A549 (cell line): ENCODE measurements around the gene HMGN5. TPM values are rescaled to one million over a fixed set of nuclear protein-coding genes. Genes with fewer than 3 reads are reported as not detected.

Experiments used
- ATAC-seq, 2 experiments: fragments of 200-7000 bp in 1 of 2; fragments of >200 bp in 1 of 2; cut with Nextera tagmentation in 1 of 2; cut with Tn5 transposase in 1 of 2; 3 replicates each; pipeline versions ENCODE4 v1.8.0 to v1.9.1; 2018 to 2020; ENCODE audit warnings: mild to moderate bottlenecking in 1 of 2, moderate library complexity in 1 of 2
- CTCF ChIA-PET: fragments of 300-600 bp; sonication (Branson Sonifier 250); formaldehyde crosslinking; extraction: SDS; loops from one replicate; lab custom pipeline; 2021; ENCODE audit warnings: antibody characterized with exemption, inconsistent platforms; lab: Yijun Ruan, JAX
- POLR2A ChIA-PET: fragments of 350-600 bp; formaldehyde crosslinking; extraction: SDS; loops from one replicate; lab custom pipeline; 2021; ENCODE audit warnings: antibody characterized with exemption, inconsistent platforms; lab: Yijun Ruan, JAX
- DNase-seq, 2 experiments: peaks; one replicate each; pipeline versions ENCODE4 v3.0.0 to v3.0.0-alpha.2; 2011 to 2016; ENCODE audit warnings: low read depth in 1 of 2, low spot score in 1 of 2
- FAIRE-seq: peaks from 2 replicates; lab custom pipeline; 2011; peaks lifted over from hg19 to GRCh38; lab: Jason Lieb, UNC
- H3K27ac ChIP-seq, 2 experiments: fragments of >200 bp; sonication (Bioruptor Twin); formaldehyde crosslinking; 3 replicates each; pipeline ENCODE4 v1.5.1; 2016 to 2017
- H3K4me1 ChIP-seq: fragments of >200 bp; sonication (Bioruptor Twin); formaldehyde crosslinking; 3 replicates; pipeline ENCODE4 v1.6.1; 2016
- H3K4me2 ChIP-seq: fragments of >200 bp; sonication (Bioruptor Twin); formaldehyde crosslinking; 3 replicates; pipeline ENCODE4 v1.6.1; 2016
- H3K4me3 ChIP-seq: fragments of >200 bp; sonication (Bioruptor Twin); formaldehyde crosslinking; 3 replicates; pipeline ENCODE4 v1.5.1; 2016
- H3K9me3 ChIP-seq: fragments of >200 bp; sonication (Bioruptor Twin); formaldehyde crosslinking; 3 replicates; pipeline ENCODE4 v1.6.1; 2016
- BHLHE40 ChIP-seq: IDR thresholded peaks from 2 replicates; pipeline ENCODE4 v1.6.1; 2012; ENCODE audit warnings: low read depth, low read length, inconsistent platforms
- CEBPB ChIP-seq, 2 experiments: fragments of >200 bp in 1 of 2; sonication (Bioruptor Twin) in 1 of 2; formaldehyde crosslinking in 1 of 2; IDR thresholded peaks; 2 replicates each; pipeline ENCODE4 v1.6.1; 2012 to 2016
- CHD4 ChIP-seq: fragments of 200-600 bp; sonication (generic); IDR thresholded peaks from 2 replicates; pipeline ENCODE4 v1.6.1; 2016; ENCODE audit warnings: antibody characterized with exemption, mild to moderate bottlenecking, borderline replicate concordance
- EHF ChIP-seq: fragments of 250-450 bp; sonication (Bioruptor Pico); IDR thresholded peaks from 2 replicates; pipeline ENCODE4 v1.5.0; 2020; ENCODE audit warnings: mild to moderate bottlenecking
- EHMT2 ChIP-seq: fragments of 200-600 bp; sonication (generic); IDR thresholded peaks from 2 replicates; pipeline ENCODE4 v1.6.1; 2016; ENCODE audit warnings: antibody characterized with exemption, low read depth, mild to moderate bottlenecking, moderate library complexity
- EP300 ChIP-seq, 2 experiments: fragments of >200 bp; sonication (Bioruptor Twin); formaldehyde crosslinking; IDR thresholded peaks; 2 replicates in 1 of 2; 3 replicates in 1 of 2; pipeline ENCODE4 v1.6.1; 2016 to 2017
- ESRRA ChIP-seq: fragments of 150-350 bp; IDR thresholded peaks from 2 replicates; pipeline ENCODE4 v1.6.1; 2014; ENCODE audit warnings: mild to moderate bottlenecking, low read length, borderline replicate concordance
- FOSB ChIP-seq: fragments of 250-450 bp; sonication (Bioruptor Pico); IDR thresholded peaks from 2 replicates; pipeline ENCODE4 v1.5.0; 2020; ENCODE audit warnings: mild to moderate bottlenecking, moderate library complexity
- FOSL2 ChIP-seq, 2 experiments: fragments of 450-650 bp in 1 of 2; fragments of >200 bp in 1 of 2; sonication (Bioruptor Twin) in 1 of 2; formaldehyde crosslinking; IDR thresholded peaks; 2 replicates each; pipeline versions ENCODE4 v1.5.0 to v1.6.1; 2016 to 2020; ENCODE audit warnings: mild to moderate bottlenecking in 1 of 2, moderate library complexity in 1 of 2
- FOXS1 ChIP-seq: fragments of 250-450 bp; sonication (Bioruptor Pico); IDR thresholded peaks from 2 replicates; pipeline ENCODE4 v1.5.0; 2020; ENCODE audit warnings: mild to moderate bottlenecking, moderate library complexity
- GATA3 ChIP-seq: IDR thresholded peaks from 2 replicates; pipeline ENCODE4 v1.6.1; 2012; ENCODE audit warnings: borderline replicate concordance
- HES2 ChIP-seq: fragments of >200 bp; sonication (Bioruptor Twin); formaldehyde crosslinking; IDR thresholded peaks from 2 replicates; pipeline ENCODE4 v1.6.1; 2016
- HMGXB4 ChIP-seq: fragments of 250-450 bp; sonication (Bioruptor Pico); IDR thresholded peaks from 2 replicates; pipeline ENCODE4 v1.5.0; 2021; ENCODE audit warnings: mild to moderate bottlenecking, moderate library complexity, borderline replicate concordance
- HOXB13 ChIP-seq: fragments of 250-450 bp; sonication (Bioruptor Pico); IDR thresholded peaks from 2 replicates; pipeline ENCODE4 v1.5.0; 2020; ENCODE audit warnings: low read depth, mild to moderate bottlenecking, moderate library complexity
- JUN ChIP-seq, 2 experiments: fragments of >200 bp; sonication (Bioruptor Twin); formaldehyde crosslinking; IDR thresholded peaks; 2 replicates in 1 of 2; 3 replicates in 1 of 2; pipeline ENCODE4 v1.6.1; 2016 to 2017
- JUNB ChIP-seq: fragments of >200 bp; sonication (Bioruptor Twin); formaldehyde crosslinking; IDR thresholded peaks from 2 replicates; pipeline ENCODE4 v1.6.1; 2016
- KDM1A ChIP-seq: fragments of 200-600 bp; sonication (generic); IDR thresholded peaks from 2 replicates; pipeline ENCODE4 v1.6.1; 2016; ENCODE audit warnings: low read depth, mild to moderate bottlenecking
- KDM5A ChIP-seq: fragments of 200-600 bp; sonication (generic); IDR thresholded peaks from 2 replicates; pipeline ENCODE4 v1.6.1; 2016; ENCODE audit warnings: antibody characterized with exemption, mild to moderate bottlenecking
- MAFK ChIP-seq: fragments of 450-650 bp; IDR thresholded peaks from 2 replicates; pipeline ENCODE4 v1.6.1; 2014; ENCODE audit not compliant: partially characterized antibody
- MAZ ChIP-seq: fragments of 150-350 bp; IDR thresholded peaks from 2 replicates; pipeline ENCODE4 v1.6.1; 2014; ENCODE audit warnings: antibody characterized with exemption, low read depth, low read length, borderline replicate concordance
- NFE2L2 ChIP-seq: fragments of 150-350 bp; conservative IDR thresholded peaks from 2 replicates; pipeline ENCODE4 v1.6.1; 2014; ENCODE audit warnings: low read length
- NPAS2 ChIP-seq: fragments of 250-450 bp; sonication (Bioruptor Pico); IDR thresholded peaks from 2 replicates; pipeline ENCODE4 v1.8.0; 2022; ENCODE audit warnings: mild to moderate bottlenecking, moderate library complexity, borderline replicate concordance
- NR3C1 ChIP-seq: fragments of >200 bp; sonication (Bioruptor Twin); formaldehyde crosslinking; IDR thresholded peaks from 3 replicates; pipeline ENCODE4 v1.6.1; 2017
- PHF8 ChIP-seq: fragments of 200-600 bp; sonication (generic); IDR thresholded peaks from 2 replicates; pipeline ENCODE4 v1.6.1; 2016; ENCODE audit warnings: low read depth, mild to moderate bottlenecking, antibody characterized with exemption, moderate library complexity, borderline replicate concordance
- POLR2A ChIP-seq: IDR thresholded peaks from 2 replicates; pipeline ENCODE4 v1.6.1; 2012; ENCODE audit warnings: mild to moderate bottlenecking, low read length
- RARB ChIP-seq: fragments of 250-450 bp; sonication (Bioruptor Pico); IDR thresholded peaks from 2 replicates; pipeline ENCODE4 v1.8.0; 2021; ENCODE audit warnings: mild to moderate bottlenecking, moderate library complexity
- RFX5 ChIP-seq: fragments of 450-650 bp; IDR thresholded peaks from 2 replicates; pipeline ENCODE4 v1.7.1; 2014; ENCODE audit warnings: antibody characterized with exemption, mild to moderate bottlenecking, moderate library complexity
- RNF2 ChIP-seq: fragments of 200-600 bp; sonication (generic); IDR thresholded peaks from 2 replicates; pipeline ENCODE4 v1.6.1; 2016; ENCODE audit warnings: low read depth, mild to moderate bottlenecking, antibody characterized with exemption, moderate library complexity, borderline replicate concordance
- SREBF2 ChIP-seq: fragments of 450-650 bp; IDR thresholded peaks from 2 replicates; pipeline ENCODE4 v1.6.1; 2014; ENCODE audit warnings: mild to moderate bottlenecking, moderate library complexity
- TP53 ChIP-seq: fragments of 250-450 bp; sonication (Bioruptor Pico); IDR thresholded peaks from 2 replicates; pipeline ENCODE4 v1.5.0; 2021; ENCODE audit warnings: mild to moderate bottlenecking, moderate library complexity
- ZFP36 ChIP-seq: fragments of 450-650 bp; IDR thresholded peaks from 2 replicates; pipeline ENCODE4 v1.6.1; 2014; ENCODE audit warnings: borderline replicate concordance; ENCODE audit not compliant: partially characterized antibody
- ZNF302 ChIP-seq: fragments of 250-450 bp; sonication (Bioruptor Pico); IDR thresholded peaks from 2 replicates; pipeline ENCODE4 v1.9.0; 2021; ENCODE audit warnings: inconsistent platforms, mild to moderate bottlenecking, moderate library complexity
- ZSCAN20 ChIP-seq: fragments of 250-450 bp; sonication (Bioruptor Pico); IDR thresholded peaks from 2 replicates; pipeline ENCODE4 v1.8.0; 2022; ENCODE audit warnings: mild to moderate bottlenecking, moderate library complexity
- WGBS: methylation state at CpG from one replicate; pipeline ENCODE4 v1.1.6; 2017; ENCODE audit errors: missing lambda C conversion rate; 5-methylcytosine and 5-hydroxymethylcytosine counted together
- polyA plus RNA-seq, 4 experiments: library from polyadenylated mRNA; depleted of rRNA in 3 of 4; stranded (reverse); fragments of >200 nt; fragmentation: RNase III in 1 of 4; extraction: RNeasy Plus Mini Kit Qiagen cat#74134 plus additional on column Dnase treatment in 1 of 4; gene quantifications; 2 replicates in 3 of 4; 3 replicates in 1 of 4; pipeline ENCODE4 v1.2.3, GENCODE V29; 2011 to 2017
- TF ChIP-seq, protein P1 (sequence below): fragments of 150-350 bp; IDR thresholded peaks from 2 replicates; pipeline ENCODE4 v1.6.1; 2014; ENCODE audit warnings: low read depth, mild to moderate bottlenecking, low read length

HMGN5 gene
- polyA plus RNA-seq, 2 of the 4 experiments (the other 2 are of a cell fraction): 4.4 to 5.2 TPM

DNA sequence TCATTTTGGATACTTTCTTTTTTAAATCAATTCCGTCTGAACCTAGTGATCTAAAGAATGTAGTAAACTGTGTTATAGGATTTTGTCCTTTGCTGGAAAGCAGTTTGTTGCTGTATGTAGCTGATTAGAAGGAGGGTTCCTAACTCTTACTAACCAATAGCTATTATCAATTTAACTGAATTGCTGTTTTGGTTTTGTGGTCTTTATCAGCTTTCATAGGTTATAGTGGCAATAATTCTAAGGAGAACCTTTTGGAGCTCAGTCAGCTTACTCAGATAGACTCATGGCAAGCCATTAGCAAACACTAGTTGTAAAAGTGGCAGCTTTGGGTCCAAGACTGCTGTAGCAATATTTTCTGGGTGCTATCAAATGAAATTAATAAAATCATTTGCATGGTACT, 29.8 kb upstream of the HMGN5 start:
- CTCF ChIA-PET: no interaction called here
- no peak for ATAC-seq
- DNase-seq: no peak
- TF ChIP-seq FOSL2 (IDR thresholded peaks at IDR 0.05) (no peak), FOSL2 (CRISPR knock-in tag; IDR thresholded peaks at IDR 0.05) (no peak), ZFP36 (no peak), EP300 (IDR thresholded peaks at IDR 0.05) (no peak), RFX5 (no peak), PHF8 (no peak), NFE2L2 (no peak), FOXS1 (CRISPR knock-in tag) (no peak), CEBPB (IDR thresholded peaks at IDR 0.05) (no peak)
- TF ChIP-seq, protein P1, sequence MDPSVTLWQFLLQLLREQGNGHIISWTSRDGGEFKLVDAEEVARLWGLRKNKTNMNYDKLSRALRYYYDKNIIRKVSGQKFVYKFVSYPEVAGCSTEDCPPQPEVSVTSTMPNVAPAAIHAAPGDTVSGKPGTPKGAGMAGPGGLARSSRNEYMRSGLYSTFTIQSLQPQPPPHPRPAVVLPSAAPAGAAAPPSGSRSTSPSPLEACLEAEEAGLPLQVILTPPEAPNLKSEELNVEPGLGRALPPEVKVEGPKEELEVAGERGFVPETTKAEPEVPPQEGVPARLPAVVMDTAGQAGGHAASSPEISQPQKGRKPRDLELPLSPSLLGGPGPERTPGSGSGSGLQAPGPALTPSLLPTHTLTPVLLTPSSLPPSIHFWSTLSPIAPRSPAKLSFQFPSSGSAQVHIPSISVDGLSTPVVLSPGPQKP: no peak
- Histone ChIP-seq H3K4me3 (no peak overlapping the region), H3K4me2 (no peak overlapping the region), H3K27ac (no peak overlapping the region), H3K9me3 (no peaks in the 10 kb centered on the region), H3K4me1 (no peaks in the 10 kb centered on the region)
- POLR2A ChIA-PET: no interaction called here
- FAIRE-seq: no peak
- WGBS: 80% methylated on average over 1 of the region's 1 CpG

GRCh38 chrX:81229901-81230300, 28.2 kb upstream of the HMGN5 start:
- WGBS: 91% methylated on average over 2 of the region's 2 CpGs
- ATAC-seq: no peak
- Histone ChIP-seq H3K4me2 (no peak overlapping the region), H3K27ac (no peak overlapping the region), H3K4me3 (no peak overlapping the region), H3K4me1 (no peaks in the 10 kb centered on the region), H3K9me3 (no peaks in the 10 kb centered on the region)
- FAIRE-seq: no peak
- POLR2A ChIA-PET: no interaction called here
- TF ChIP-seq HOXB13 (no peak), BHLHE40 (no peak), PHF8 (no peak), CEBPB (IDR thresholded peaks at IDR 0.05) (no peak), POLR2A (no peak), KDM5A (no peak), ZFP36 (no peak), FOXS1 (CRISPR knock-in tag) (no peak), FOSB (no peak), RFX5 (no peak), ZNF302 (no peak), RNF2 (no peak), MAFK (no peak), JUN (IDR thresholded peaks at IDR 0.05) (no peak), RARB (no peak), TP53 (CRISPR knock-in tag) (no peak), SREBF2 (no peak), EHF (CRISPR knock-in tag) (no peak), ESRRA (no peak)
- CTCF ChIA-PET: no interaction called here
- DNase-seq: no peak

- no peak for ATAC-seq
- FAIRE-seq: no peak
- Histone ChIP-seq H3K27ac (no peak overlapping the region), H3K4me1 (no peaks in the 10 kb centered on the region), H3K4me3 (no peak overlapping the region), H3K9me3 (no peaks in the 10 kb centered on the region), H3K4me2 (no peak overlapping the region)
- ChIA-PET POLR2A (no interaction called here), CTCF (no interaction called here)
- no peak for DNase-seq
- 70% methylated on average over 3 of the region's 3 CpGs for WGBS
- TF ChIP-seq MAZ (no peak), KDM1A (no peak), EHMT2 (no peak), HES2 (no peak), BHLHE40 (no peak), RARB (no peak), CHD4 (no peak), HMGXB4 (no peak), NPAS2 (no peak), NR3C1 (no peak), ZSCAN20 (no peak), JUNB (no peak), RNF2 (no peak), RFX5 (no peak), GATA3 (no peak), TP53 (CRISPR knock-in tag) (no peak)
Measured at GRCh38 chrX:81229229-81229628, 27.5 kb upstream of the HMGN5 start.
